Measurements from ENCODE around the gene NHERF2.

Gene NHERF2

GRCh38 chr16:2083409-2083808 lies 56.7 kb downstream of the NHERF2 start:
- DNase-seq (ENCODE audit: low spot score) = no peak

- no peak for DNase-seq (ENCODE audit: low spot score)
Observed at GRCh38 chr16:2083876-2084780, 57.4 kb downstream of the NHERF2 start.

- DNase-seq (ENCODE audit: low spot score) = no peak
Observed at GRCh38 chr16:2084895-2085625, 58.4 kb downstream of the NHERF2 start.

GRCh38 chr16:2085669-2086068 lies 59.0 kb downstream of the NHERF2 start:
- DNase-seq (ENCODE audit: low spot score) = no peak

- DNase-seq (ENCODE audit: low spot score) = no peak
Observed at GRCh38 chr16:2086106-2086742, 59.5 kb downstream of the NHERF2 start.

GRCh38 chr16:2086812-2087747 lies 60.4 kb downstream of the NHERF2 start:
- peak; percentile 66 for DNase-seq (ENCODE audit: low spot score)

GRCh38 chr16:2087748-2088631 lies 61.3 kb downstream of the NHERF2 start:
- DNase-seq (ENCODE audit: low spot score) = no peak
